K562 (cell line): ENCODE results near the gene AP3S2. TPM values are rescaled to one million over a fixed set of nuclear protein-coding genes. Genes with fewer than 3 reads are reported as not detected.

ENCODE experiments used
- BRCA1 ChIP-seq, 2 experiments: fragments of 450-650 bp in 1 of 2; sonication (generic) in 1 of 2; formaldehyde crosslinking in 1 of 2; IDR thresholded peaks; 2 replicates each; pipeline versions ENCODE4 v1.5.0 to v1.6.1; 2017 to 2020; ENCODE audit warnings: mild to moderate bottlenecking in 1 of 2, missing genetic modification reagents in 1 of 2
- CAMTA2 ChIP-seq: fragments of 250-450 bp; sonication (Bioruptor Pico); conservative IDR thresholded peaks from 2 replicates; pipeline ENCODE4 v1.5.1; 2022
- CHD2 ChIP-seq: IDR thresholded peaks from 2 replicates; pipeline ENCODE4 v1.6.1; 2011; ENCODE audit warnings: low read depth, low read length
- ELF2 ChIP-seq: fragments of 250-450 bp; sonication (Bioruptor Pico); IDR thresholded peaks from 2 replicates; pipeline ENCODE4 v1.5.0; 2021; ENCODE audit warnings: mild to moderate bottlenecking
- ESRRA ChIP-seq: fragments of 450-650 bp; IDR thresholded peaks from 2 replicates; pipeline ENCODE4 v1.6.1; 2014; ENCODE audit warnings: low read depth, mild to moderate bottlenecking, moderate library complexity, borderline replicate concordance
- FOXM1 ChIP-seq, 2 experiments: fragments of 450-650 bp in 1 of 2; sonication (generic) in 1 of 2; formaldehyde crosslinking in 1 of 2; IDR thresholded peaks; 2 replicates each; pipeline versions ENCODE4 v1.6.1 to v1.9.0; 2017 to 2022; ENCODE audit warnings: low read depth in 2 of 2, mild to moderate bottlenecking in 2 of 2, missing genetic modification reagents in 1 of 2, moderate library complexity in 1 of 2
- LARP7 ChIP-seq: fragments of 450-650 bp; IDR thresholded peaks from 2 replicates; pipeline ENCODE4 v1.6.1; 2016
- NCOA4 ChIP-seq: fragments of 450-650 bp; IDR thresholded peaks from 2 replicates; pipeline ENCODE4 v1.6.1; 2018; ENCODE audit warnings: mild to moderate bottlenecking; ENCODE audit not compliant: partially characterized antibody
- NFRKB ChIP-seq: fragments of 450-650 bp; IDR thresholded peaks from 2 replicates; pipeline ENCODE4 v1.6.1; 2016; ENCODE audit warnings: low read depth
- RBBP5 ChIP-seq: fragments of 200-600 bp; sonication (generic); IDR thresholded peaks from 2 replicates; pipeline ENCODE4 v1.6.1; 2012; ENCODE audit warnings: borderline replicate concordance, mild to moderate bottlenecking, low read length, control low read depth, inconsistent platforms; ENCODE audit not compliant: insufficient read depth, poor library complexity, severe bottlenecking
- RBM22 ChIP-seq: fragments of 200-400 bp; formaldehyde crosslinking; IDR thresholded peaks from 2 replicates; pipeline ENCODE4 v1.6.1; 2018; ENCODE audit warnings: low read length, low read depth; ENCODE audit not compliant: poor library complexity, severe bottlenecking
- SIN3B ChIP-seq: fragments of 450-650 bp; IDR thresholded peaks from 2 replicates; pipeline ENCODE4 v1.6.1; 2017; ENCODE audit warnings: low read depth, mild to moderate bottlenecking, moderate library complexity
- SMAD1 ChIP-seq: fragments of 150-350 bp; IDR thresholded peaks from 2 replicates; pipeline ENCODE4 v1.6.1; 2014; ENCODE audit warnings: low read length, low read depth; ENCODE audit not compliant: partially characterized antibody
- U2AF1 ChIP-seq: fragments of 200-400 bp; formaldehyde crosslinking; optimal IDR thresholded peaks from 2 replicates; pipeline ENCODE3; 2017; ENCODE audit warnings: mild to moderate bottlenecking, low read depth, low read length, moderate library complexity
- ZBTB1 ChIP-seq: sonication (generic); formaldehyde crosslinking; IDR thresholded peaks from 2 replicates; pipeline ENCODE4 v1.8.1; 2023; ENCODE audit warnings: missing genetic modification reagents, low read depth, mild to moderate bottlenecking, borderline replicate concordance
- ZNF133 ChIP-seq: fragments of 250-450 bp; sonication (Bioruptor Pico); IDR thresholded peaks from 2 replicates; pipeline ENCODE4 v1.4.0; 2020; ENCODE audit warnings: mild to moderate bottlenecking
- ZNF766 ChIP-seq: fragments of 200-800 bp; sonication (Bioruptor generic); conservative IDR thresholded peaks from 2 replicates; pipeline ENCODE4 v1.6.1; 2016; ENCODE audit warnings: missing genetic modification characterization, missing compliant biosample characterization
- polyA plus RNA-seq, 8 experiments: library from polyadenylated mRNA; depleted of rRNA in 4 of 8; stranded (reverse) in 5 of 8; unstranded in 3 of 8; fragments of >200 nt; fragmentation: Nextera tagmentation in 2 of 8; fragmentation: Illumina TruSeq in 1 of 8; extraction: Ambion mirVana in 2 of 8; extraction: Trizol in 1 of 8; gene quantifications; 2 replicates each; pipeline versions ENCODE4 v1.2.1 to v1.2.3, GENCODE V29; 2011 to 2014; ENCODE audit warnings: inconsistent platforms in 1 of 8, missing spikeins in 1 of 8
- total RNA-seq, 7 experiments: library from RNA; depleted of rRNA in 6 of 7; stranded (reverse); fragments of >200 nt in 6 of 7; fragmentation: Illumina TruSeq in 2 of 7; extraction: Trizol in 2 of 7; gene quantifications; 2 replicates each; pipeline versions ENCODE4 v1.2.1 to v1.2.3, GENCODE V29; 2011 to 2021; ENCODE audit warnings: low replicate concordance in 1 of 7
- TF ChIP-seq, protein P1 (sequence below), 2 experiments: fragments of 450-650 bp; IDR thresholded peaks; 2 replicates each; pipeline ENCODE4 v1.6.1; 2018; ENCODE audit warnings: mild to moderate bottlenecking in 2 of 2, low read depth in 1 of 2; ENCODE audit not compliant: partially characterized antibody in 2 of 2
- TF ChIP-seq, protein P2 (sequence below): fragments of 250-450 bp; sonication (Bioruptor Pico); IDR thresholded peaks from 2 replicates; pipeline ENCODE4 v1.5.0; 2021
- TF ChIP-seq, protein P3 (sequence below): fragments of 450-650 bp; conservative IDR thresholded peaks from 2 replicates; pipeline ENCODE4 v1.6.1; 2016; ENCODE audit warnings: missing genetic modification characterization, low read depth, mild to moderate bottlenecking, missing compliant biosample characterization, moderate library complexity

The AP3S2 gene
- total and polyA plus RNA-seq, 9 of the 15 experiments (the other 6 are each of a cell fraction or from before 2014, with no cell fraction given): 16.4 to 54.1 (median 37.4) TPM

DNA sequence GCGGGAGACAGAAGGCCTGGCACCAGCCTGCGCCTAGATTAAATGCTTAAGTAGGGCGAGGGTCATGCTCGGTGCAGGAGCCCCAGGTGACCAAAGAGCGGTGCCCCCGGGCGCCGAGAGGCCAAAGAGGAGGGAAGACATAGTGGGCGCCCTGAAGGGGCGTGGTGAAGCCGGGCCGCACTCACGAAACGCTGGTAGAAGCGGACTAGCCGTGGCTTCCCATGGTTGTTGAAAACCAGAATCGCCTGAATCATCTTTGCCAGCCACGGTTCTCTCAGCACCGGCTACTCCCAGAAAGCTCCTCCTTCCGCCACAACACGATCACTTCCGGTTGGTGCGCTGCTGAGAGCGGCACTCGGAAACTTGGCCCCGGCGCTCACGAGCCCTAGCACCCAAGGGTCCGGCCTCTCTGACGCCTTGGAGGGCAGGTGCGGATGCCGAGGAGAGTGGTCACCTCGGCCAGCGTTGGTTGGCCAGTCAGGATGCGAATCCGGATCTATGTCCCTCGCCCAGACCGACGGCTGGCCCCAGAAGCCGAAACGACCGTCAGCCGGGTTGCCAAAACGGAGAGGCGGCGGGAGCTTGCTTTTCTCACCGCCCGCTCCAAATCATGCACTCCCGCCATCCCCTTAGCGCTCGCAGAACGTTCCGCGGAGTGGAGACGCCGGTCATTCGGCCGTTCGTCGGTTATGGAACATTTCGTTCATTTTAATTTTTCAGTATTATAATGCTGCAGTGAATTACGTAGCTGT is at the start of gene AP3S2 (continued):
- TF ChIP-seq BRCA1 (IDR thresholded peaks at IDR 0.05) (no peak), BRCA1 (CRISPR knock-in tag; IDR thresholded peaks at IDR 0.05) (0 out of 2 replicates have a peak, but pooled peaks have one; percentile 71), LARP7 (0 out of 2 replicates have a peak, but pooled peaks have one; percentile 70), ESRRA (peak; percentile 79; the same call in 1 of the 2 replicates), RBM22 (peak; percentile 79), ELF2 (CRISPR knock-in tag) (peak; percentile 96), CHD2 (0 out of 2 replicates have a peak, but pooled peaks have one; percentile 43), FOXM1 (IDR thresholded peaks at IDR 0.05; ENCODE audit: low read depth) (peak; percentile 53; the same call in 1 of the 2 replicates), FOXM1 (CRISPR knock-in tag; IDR thresholded peaks at IDR 0.05; ENCODE audit: low read depth) (peak; percentile 95), RBBP5 (peak; percentile 93), ZNF766 (CRISPR knock-in tag) (peak; percentile 68; the same call in 1 of the 2 replicates), NFRKB (peak; percentile 86), SIN3B (peak; percentile 86), ZNF133 (CRISPR knock-in tag) (no peak), ZBTB1 (CRISPR knock-in tag) (peak; percentile 77), U2AF1 (no peak), SMAD1 (peak; percentile 25), NCOA4 (no peak), CAMTA2 (CRISPR knock-in tag) (0 out of 2 replicates have a peak, but pooled peaks have one; percentile 53)
- TF ChIP-seq, protein P1, sequence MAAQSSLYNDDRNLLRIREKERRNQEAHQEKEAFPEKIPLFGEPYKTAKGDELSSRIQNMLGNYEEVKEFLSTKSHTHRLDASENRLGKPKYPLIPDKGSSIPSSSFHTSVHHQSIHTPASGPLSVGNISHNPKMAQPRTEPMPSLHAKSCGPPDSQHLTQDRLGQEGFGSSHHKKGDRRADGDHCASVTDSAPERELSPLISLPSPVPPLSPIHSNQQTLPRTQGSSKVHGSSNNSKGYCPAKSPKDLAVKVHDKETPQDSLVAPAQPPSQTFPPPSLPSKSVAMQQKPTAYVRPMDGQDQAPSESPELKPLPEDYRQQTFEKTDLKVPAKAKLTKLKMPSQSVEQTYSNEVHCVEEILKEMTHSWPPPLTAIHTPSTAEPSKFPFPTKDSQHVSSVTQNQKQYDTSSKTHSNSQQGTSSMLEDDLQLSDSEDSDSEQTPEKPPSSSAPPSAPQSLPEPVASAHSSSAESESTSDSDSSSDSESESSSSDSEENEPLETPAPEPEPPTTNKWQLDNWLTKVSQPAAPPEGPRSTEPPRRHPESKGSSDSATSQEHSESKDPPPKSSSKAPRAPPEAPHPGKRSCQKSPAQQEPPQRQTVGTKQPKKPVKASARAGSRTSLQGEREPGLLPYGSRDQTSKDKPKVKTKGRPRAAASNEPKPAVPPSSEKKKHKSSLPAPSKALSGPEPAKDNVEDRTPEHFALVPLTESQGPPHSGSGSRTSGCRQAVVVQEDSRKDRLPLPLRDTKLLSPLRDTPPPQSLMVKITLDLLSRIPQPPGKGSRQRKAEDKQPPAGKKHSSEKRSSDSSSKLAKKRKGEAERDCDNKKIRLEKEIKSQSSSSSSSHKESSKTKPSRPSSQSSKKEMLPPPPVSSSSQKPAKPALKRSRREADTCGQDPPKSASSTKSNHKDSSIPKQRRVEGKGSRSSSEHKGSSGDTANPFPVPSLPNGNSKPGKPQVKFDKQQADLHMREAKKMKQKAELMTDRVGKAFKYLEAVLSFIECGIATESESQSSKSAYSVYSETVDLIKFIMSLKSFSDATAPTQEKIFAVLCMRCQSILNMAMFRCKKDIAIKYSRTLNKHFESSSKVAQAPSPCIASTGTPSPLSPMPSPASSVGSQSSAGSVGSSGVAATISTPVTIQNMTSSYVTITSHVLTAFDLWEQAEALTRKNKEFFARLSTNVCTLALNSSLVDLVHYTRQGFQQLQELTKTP (IDR thresholded peaks at IDR 0.05; ENCODE audit: low read depth in 1 of 2, partially characterized antibody in 2 of 2): peak in 1 of 2 experiments; percentile 19
- TF ChIP-seq, protein P2, sequence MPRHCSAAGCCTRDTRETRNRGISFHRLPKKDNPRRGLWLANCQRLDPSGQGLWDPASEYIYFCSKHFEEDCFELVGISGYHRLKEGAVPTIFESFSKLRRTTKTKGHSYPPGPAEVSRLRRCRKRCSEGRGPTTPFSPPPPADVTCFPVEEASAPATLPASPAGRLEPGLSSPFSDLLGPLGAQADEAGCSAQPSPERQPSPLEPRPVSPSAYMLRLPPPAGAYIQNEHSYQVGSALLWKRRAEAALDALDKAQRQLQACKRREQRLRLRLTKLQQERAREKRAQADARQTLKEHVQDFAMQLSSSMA (CRISPR knock-in tag): peak; percentile 97
- TF ChIP-seq, protein P3, sequence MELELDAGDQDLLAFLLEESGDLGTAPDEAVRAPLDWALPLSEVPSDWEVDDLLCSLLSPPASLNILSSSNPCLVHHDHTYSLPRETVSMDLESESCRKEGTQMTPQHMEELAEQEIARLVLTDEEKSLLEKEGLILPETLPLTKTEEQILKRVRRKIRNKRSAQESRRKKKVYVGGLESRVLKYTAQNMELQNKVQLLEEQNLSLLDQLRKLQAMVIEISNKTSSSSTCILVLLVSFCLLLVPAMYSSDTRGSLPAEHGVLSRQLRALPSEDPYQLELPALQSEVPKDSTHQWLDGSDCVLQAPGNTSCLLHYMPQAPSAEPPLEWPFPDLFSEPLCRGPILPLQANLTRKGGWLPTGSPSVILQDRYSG (tag): 0 out of 2 replicates have a peak, but pooled peaks have one; percentile 12
